K562 (cell line): ENCODE results near the gene LRRC75A. TPM values are rescaled to one million over a fixed set of nuclear protein-coding genes. Genes with fewer than 3 reads are reported as not detected.
A peak's percentile ranks its signal among the peaks of the same experiment; 100 is the strongest.

Source experiments
- ATAC-seq: fragments of 200-7000 bp; cut with Tn5 transposase; 3 replicates; pipeline ENCODE4 v1.9.1; 2020; ENCODE audit warnings: moderate library complexity
- BruUV-seq: library from RNA; stranded (reverse); fragments of 400-500 nt; replicated peaks from 2 replicates; lab custom pipeline; 2021; lab: Mats Ljungman, UMichigan
- CTCF ChIA-PET: fragments of 300-600 bp; formaldehyde crosslinking; extraction: SDS; loops from one replicate; lab custom pipeline; 2021; ENCODE audit warnings: low intra/inter-chr PET ratio; lab: Yijun Ruan, JAX
- POLR2A ChIA-PET: fragments of 300-600, 350-650 bp; sonication (Branson Sonifier 250); formaldehyde crosslinking; extraction: SDS; loops from one replicate; lab custom pipeline; 2021; ENCODE audit warnings: antibody characterized with exemption, inconsistent platforms; lab: Yijun Ruan, JAX
- DNase-seq, 4 experiments: peaks; one replicate each; pipeline versions ENCODE4 v3.0.0 to v3.0.0-alpha.2; 2011 to 2018; ENCODE audit warnings: low spot score in 3 of 4, mixed read lengths in 3 of 4; ENCODE audit errors: extremely low read depth in 1 of 4
- FAIRE-seq: peaks from 2 replicates; lab custom pipeline; 2011; peaks lifted over from hg19 to GRCh38; lab: Jason Lieb, UNC
- H2AFZ ChIP-seq: 2 replicates; pipeline ENCODE4 v1.6.0; 2011; ENCODE audit warnings: low read depth, low read length, control low read depth, inconsistent platforms
- H3K27ac ChIP-seq: fragments of 200-600 bp; 3 replicates; pipeline ENCODE4 v1.8.0; 2011; ENCODE audit warnings: low read depth, mild to moderate bottlenecking, control low read depth, inconsistent platforms, low read length, moderate library complexity, mixed read lengths; ENCODE audit errors: extremely low read depth
- H3K27me3 ChIP-seq, 2 experiments: fragments of 300-600 bp in 1 of 2; 2 replicates in 1 of 2; 3 replicates in 1 of 2; pipeline versions ENCODE4 v1.6.0 to v1.8.0; 2011; ENCODE audit warnings: inconsistent platforms in 2 of 2, low read length in 2 of 2, mild to moderate bottlenecking in 1 of 2, mixed read lengths in 1 of 2, moderate library complexity in 1 of 2; ENCODE audit not compliant: control insufficient read depth in 2 of 2, insufficient read depth in 2 of 2
- H3K36me3 ChIP-seq: fragments of 300-600 bp; 3 replicates; pipeline ENCODE4 v1.8.0; 2011; ENCODE audit warnings: mild to moderate bottlenecking, low read length, inconsistent platforms; ENCODE audit not compliant: control insufficient read depth, insufficient read depth
- H3K4me1 ChIP-seq, 2 experiments: fragments of 200-600 bp in 1 of 2; replicated peaks in 1 of 2; 2 replicates in 1 of 2; 3 replicates in 1 of 2; pipeline versions ENCODE4 v1.5.1 to v1.8.0; 2011; ENCODE audit warnings: inconsistent platforms in 2 of 2, low read length in 2 of 2, mild to moderate bottlenecking in 1 of 2, mixed read lengths in 1 of 2, moderate library complexity in 1 of 2; ENCODE audit not compliant: control insufficient read depth in 2 of 2, insufficient read depth in 2 of 2
- H3K4me2 ChIP-seq: 2 replicates; pipeline ENCODE4 v1.6.1; 2011; ENCODE audit warnings: low read length, control low read depth, inconsistent platforms, mixed read lengths; ENCODE audit not compliant: insufficient read depth
- H3K4me3 ChIP-seq: fragments of 200-600 bp; sonication (generic), shearing (Covaris generic); 2 replicates; pipeline ENCODE4 v1.5.1; 2016; ENCODE audit warnings: control low read depth, inconsistent platforms
- H3K79me2 ChIP-seq: fragments of 200-600 bp; 3 replicates; pipeline ENCODE4 v1.8.0; 2011; ENCODE audit warnings: low read length, inconsistent platforms; ENCODE audit not compliant: control insufficient read depth, insufficient read depth
- H3K9ac ChIP-seq, 2 experiments: 2 replicates each; pipeline versions ENCODE4 v1.6.0 to v1.6.1; 2011; ENCODE audit warnings: low read depth in 2 of 2, low read length in 2 of 2, control low read depth in 1 of 2, inconsistent platforms in 1 of 2, mild to moderate bottlenecking in 1 of 2, mixed read lengths in 1 of 2; ENCODE audit not compliant: insufficient read depth in 1 of 2
- H3K9me1 ChIP-seq: one replicate; pipeline ENCODE4 v1.6.0; 2011; ENCODE audit warnings: inconsistent platforms, mild to moderate bottlenecking, low read length, moderate library complexity; ENCODE audit not compliant: control insufficient read depth, insufficient read depth
- H3K9me3 ChIP-seq: replicated peaks from 2 replicates; pipeline ENCODE4 v1.5.1; 2011; ENCODE audit warnings: low read depth, low read length, inconsistent platforms; ENCODE audit not compliant: control insufficient read depth, insufficient read depth
- H4K20me1 ChIP-seq: replicated peaks from 2 replicates; pipeline ENCODE4 v1.6.1; 2011; ENCODE audit warnings: low read length, inconsistent platforms, mixed read lengths; ENCODE audit not compliant: control insufficient read depth, insufficient read depth
- CHD2 ChIP-seq: IDR thresholded peaks from 2 replicates; pipeline ENCODE4 v1.6.1; 2011; ENCODE audit warnings: low read depth, low read length
- KDM1A ChIP-seq, 2 experiments: fragments of 450-650 bp; IDR thresholded peaks; 2 replicates each; pipeline ENCODE4 v1.6.1; 2016; ENCODE audit warnings: mild to moderate bottlenecking in 2 of 2
- MYBL2 ChIP-seq, 2 experiments: fragments of 450-650 bp in 1 of 2; sonication (generic) in 1 of 2; formaldehyde crosslinking in 1 of 2; IDR thresholded peaks; 2 replicates each; pipeline versions ENCODE4 v1.6.1 to v1.8.1; 2017 to 2022; ENCODE audit warnings: borderline replicate concordance in 1 of 2, inconsistent platforms in 1 of 2, low read depth in 1 of 2, mild to moderate bottlenecking in 1 of 2, missing genetic modification reagents in 1 of 2, moderate library complexity in 1 of 2
- NR2F6 ChIP-seq: fragments of 450-650 bp; formaldehyde crosslinking; IDR thresholded peaks from 2 replicates; pipeline ENCODE4 v1.4.0; 2020; ENCODE audit warnings: mild to moderate bottlenecking
- SIN3A ChIP-seq, 2 experiments: fragments of 150-350 bp in 1 of 2; IDR thresholded peaks; 2 replicates each; pipeline ENCODE4 v1.6.1; 2011 to 2016; ENCODE audit warnings: borderline replicate concordance in 2 of 2, low read depth in 2 of 2, low read length in 2 of 2, mild to moderate bottlenecking in 2 of 2, moderate library complexity in 2 of 2; ENCODE audit not compliant: control insufficient read depth in 1 of 2
- SNIP1 ChIP-seq: fragments of 450-650 bp; IDR thresholded peaks from 2 replicates; pipeline ENCODE4 v1.7.1; 2017; ENCODE audit warnings: low read depth, mild to moderate bottlenecking
- SNRNP70 ChIP-seq: fragments of 200-400 bp; formaldehyde crosslinking; optimal IDR thresholded peaks from 2 replicates; pipeline ENCODE3; 2017; ENCODE audit warnings: low read depth, low read length
- WGBS: fragments of 100-300 bp; shearing (Covaris generic); methylation state at CpG from one replicate; pipeline ENCODE4 v1.1.6; 2016; ENCODE audit warnings: low coverage, mixed read lengths; ENCODE audit not compliant: insufficient coverage; ENCODE audit errors: missing lambda C conversion rate; 5-methylcytosine and 5-hydroxymethylcytosine counted together
- in situ Hi-C: fragments of 300-500 bp; cut with MboI; formaldehyde crosslinking; loops from 4 replicates; pipeline ENCODE4 v1.15.0; 2018; ENCODE audit warnings: inconsistent platforms, mixed read lengths
- intact Hi-C: fragments of 100-400 bp; cut with micrococcal nuclease; formaldehyde crosslinking; loops from 2 replicates; pipeline ENCODE4 v1.14.2; 2022
- polyA plus RNA-seq, 8 experiments: library from polyadenylated mRNA; depleted of rRNA in 4 of 8; stranded (reverse) in 5 of 8; unstranded in 3 of 8; fragments of >200 nt; fragmentation: Nextera tagmentation in 2 of 8; fragmentation: Illumina TruSeq in 1 of 8; extraction: Ambion mirVana in 2 of 8; extraction: Trizol in 1 of 8; gene quantifications; 2 replicates each; pipeline versions ENCODE4 v1.2.1 to v1.2.3, GENCODE V29; 2011 to 2014; ENCODE audit warnings: inconsistent platforms in 1 of 8, missing spikeins in 1 of 8
- total RNA-seq, 7 experiments: library from RNA; depleted of rRNA in 6 of 7; stranded (reverse); fragments of >200 nt in 6 of 7; fragmentation: Illumina TruSeq in 2 of 7; extraction: Trizol in 2 of 7; gene quantifications; 2 replicates each; pipeline versions ENCODE4 v1.2.1 to v1.2.3, GENCODE V29; 2011 to 2021; ENCODE audit warnings: low replicate concordance in 1 of 7
- TF ChIP-seq, protein P1 (sequence below): fragments of 250-450 bp; sonication (Bioruptor Pico); IDR thresholded peaks from 2 replicates; pipeline ENCODE4 v1.4.0; 2020
- TF ChIP-seq, protein P2 (sequence below): sonication (generic); formaldehyde crosslinking; IDR thresholded peaks from 2 replicates; pipeline ENCODE4 v1.8.1; 2022; ENCODE audit warnings: missing genetic modification reagents

The LRRC75A gene
- total and polyA plus RNA-seq, 9 of the 15 experiments (the other 6 are each of a cell fraction or from before 2014, with no cell fraction given) = 0.04 to 0.34 (median 0.08) TPM; not detected in 5

DNA sequence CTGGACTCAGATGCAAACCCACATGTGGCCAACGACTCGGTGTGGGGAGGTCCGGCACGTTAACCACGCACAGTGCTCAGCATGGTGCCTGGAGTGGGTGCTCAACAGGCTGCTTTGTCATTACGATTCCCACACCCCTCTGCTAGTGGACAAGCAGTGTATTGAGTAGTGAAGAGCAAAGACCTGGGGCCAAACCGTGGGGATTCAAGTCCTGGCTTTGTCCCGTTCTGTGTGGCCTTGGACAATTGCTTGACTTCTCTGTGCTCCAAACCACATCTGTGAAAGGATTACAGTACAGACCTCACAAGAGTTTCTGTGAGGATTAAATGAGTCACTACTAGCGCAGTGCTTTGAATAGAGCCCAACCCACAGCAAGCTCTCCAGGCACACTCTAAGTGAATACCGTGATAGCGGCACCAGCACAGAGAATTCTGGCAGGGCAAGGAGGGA, 42.8 kb downstream of the LRRC75A start (continued):
- TF ChIP-seq, protein P1, sequence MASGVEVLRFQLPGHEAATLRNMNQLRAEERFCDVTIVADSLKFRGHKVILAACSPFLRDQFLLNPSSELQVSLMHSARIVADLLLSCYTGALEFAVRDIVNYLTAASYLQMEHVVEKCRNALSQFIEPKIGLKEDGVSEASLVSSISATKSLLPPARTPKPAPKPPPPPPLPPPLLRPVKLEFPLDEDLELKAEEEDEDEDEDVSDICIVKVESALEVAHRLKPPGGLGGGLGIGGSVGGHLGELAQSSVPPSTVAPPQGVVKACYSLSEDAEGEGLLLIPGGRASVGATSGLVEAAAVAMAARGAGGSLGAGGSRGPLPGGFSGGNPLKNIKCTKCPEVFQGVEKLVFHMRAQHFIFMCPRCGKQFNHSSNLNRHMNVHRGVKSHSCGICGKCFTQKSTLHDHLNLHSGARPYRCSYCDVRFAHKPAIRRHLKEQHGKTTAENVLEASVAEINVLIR (CRISPR knock-in tag) = no peak

DNA sequence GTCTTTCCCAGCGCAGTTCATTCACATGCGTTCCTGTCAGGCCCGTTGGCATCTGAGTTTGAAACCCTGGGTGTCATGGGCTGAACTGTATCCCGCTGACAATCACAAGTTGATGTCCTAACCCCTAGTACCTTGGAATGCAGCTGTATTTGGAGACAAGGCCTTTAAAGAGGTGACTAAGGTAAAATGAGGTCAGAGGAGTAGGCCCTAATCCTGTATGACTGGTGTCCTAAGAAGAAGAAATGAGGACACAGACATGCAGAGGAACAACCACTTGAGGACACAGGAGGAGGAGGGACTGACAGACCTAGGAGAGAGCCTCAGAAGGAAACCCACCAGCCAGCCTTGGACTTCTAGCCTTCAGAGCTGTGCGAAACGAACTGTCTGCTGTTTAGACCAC, 43.5 kb downstream of the LRRC75A start:
- in situ Hi-C loops = no loop called here

More for the DNA sequence above, 43.5 kb downstream of the LRRC75A start:
- Histone ChIP-seq H3K4me1 (peaks cover 0 to 23% of the 10 kb centered on the region in 2 experiments; a peak in 4 of 5 replicates), H3K9me3 (no peaks in the 10 kb centered on the region), H3K4me3 (no peak overlapping the region), H2AFZ (no peak overlapping the region), H3K27me3 (no peaks in the 10 kb centered on the region), H4K20me1 (peaks cover 48% of the 10 kb centered on the region), H3K9ac (no peak overlapping the region), H3K9me1 (peaks cover 4% of the 10 kb centered on the region), H3K36me3 (peaks cover 59% of the 10 kb centered on the region; the same call in 2 of the 3 replicates), H3K79me2 (peaks cover 19% of the 10 kb centered on the region), H3K4me2 (no peak overlapping the region), H3K27ac (0 out of 3 replicates have a peak overlapping the region, but pooled peaks have one; percentile 41)
- WGBS = 73% methylated on average over 6 of the region's 6 CpGs
- DNase-seq (no peak), ATAC-seq (no peak), FAIRE-seq (no peak)
- TF ChIP-seq NR2F6 (CRISPR knock-in tag) (no peak), SIN3A (IDR thresholded peaks at IDR 0.05; ENCODE audit: borderline replicate concordance in 2 of 2, control insufficient read depth in 1 of 2, low read depth in 2 of 2, low read length in 2 of 2) (no peak), KDM1A (IDR thresholded peaks at IDR 0.05) (no peak), SNIP1 (no peak), SNRNP70 (no peak), MYBL2 (IDR thresholded peaks at IDR 0.05; ENCODE audit: low read depth) (no peak), MYBL2 (CRISPR knock-in tag; IDR thresholded peaks at IDR 0.05; ENCODE audit: borderline replicate concordance) (no peak), CHD2 (no peak)
- TF ChIP-seq, protein P2, sequence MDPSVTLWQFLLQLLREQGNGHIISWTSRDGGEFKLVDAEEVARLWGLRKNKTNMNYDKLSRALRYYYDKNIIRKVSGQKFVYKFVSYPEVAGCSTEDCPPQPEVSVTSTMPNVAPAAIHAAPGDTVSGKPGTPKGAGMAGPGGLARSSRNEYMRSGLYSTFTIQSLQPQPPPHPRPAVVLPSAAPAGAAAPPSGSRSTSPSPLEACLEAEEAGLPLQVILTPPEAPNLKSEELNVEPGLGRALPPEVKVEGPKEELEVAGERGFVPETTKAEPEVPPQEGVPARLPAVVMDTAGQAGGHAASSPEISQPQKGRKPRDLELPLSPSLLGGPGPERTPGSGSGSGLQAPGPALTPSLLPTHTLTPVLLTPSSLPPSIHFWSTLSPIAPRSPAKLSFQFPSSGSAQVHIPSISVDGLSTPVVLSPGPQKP (CRISPR knock-in tag) = no peak
- CTCF ChIA-PET = no interaction called here
- POLR2A ChIA-PET = interaction anchor here (0.6 to 1.3 kb wide), 2 partner anchors 9 to 10 kb away, joined by 4 read pairs; no protein-coding TSS in a partner anchor
- TSS peak; percentile 4 for BruUV-seq
- intact Hi-C loops = no loop called here
